ENCODE measurements around the gene HDDC2.

The HDDC2 gene

GRCh38 chr6:125340175-125340835, 38.5 kb upstream of the HDDC2 start:
- no peaks in the 10 kb centered on the region for H3K9me3 ChIP-seq
- H3K4me3 ChIP-seq (ENCODE audit: low read depth, low read length), result no peak overlapping the region
- no peaks in the 10 kb centered on the region for H3K4me1 ChIP-seq
- no peaks in the 10 kb centered on the region for H3K27me3 ChIP-seq
- no peak for DNase-seq
- no peak for TF ChIP-seq CTCF (IDR thresholded peaks at IDR 0.05; ENCODE audit: low read depth, low read length)
- H3K36me3 ChIP-seq, result no peaks in the 10 kb centered on the region

- Histone ChIP-seq H3K4me3 (ENCODE audit: low read depth, low read length) (no peak overlapping the region), H3K4me1 (no peaks in the 10 kb centered on the region), H3K36me3 (no peaks in the 10 kb centered on the region), H3K9me3 (no peaks in the 10 kb centered on the region), H3K27me3 (no peaks in the 10 kb centered on the region)
- DNase-seq, result no peak
- no peak for TF ChIP-seq CTCF (IDR thresholded peaks at IDR 0.05; ENCODE audit: low read depth, low read length)
Measured at GRCh38 chr6:125339653-125340052, 37.9 kb upstream of the HDDC2 start.

- H3K4me1 ChIP-seq, result no peaks in the 10 kb centered on the region
- no peaks in the 10 kb centered on the region for H3K9me3 ChIP-seq
- no peak for DNase-seq
- H3K4me3 ChIP-seq (ENCODE audit: low read depth, low read length), result no peak overlapping the region
- no peak for TF ChIP-seq CTCF (IDR thresholded peaks at IDR 0.05; ENCODE audit: low read depth, low read length)
- H3K36me3 ChIP-seq, result no peaks in the 10 kb centered on the region
- peaks cover under 1% of the 10 kb centered on the region; the same call in 1 of the 2 replicates for H3K27me3 ChIP-seq
Measured at GRCh38 chr6:125338381-125338780, 36.6 kb upstream of the HDDC2 start.

- Histone ChIP-seq H3K27me3 (peaks cover 3% of the 10 kb centered on the region; the same call in 1 of the 2 replicates), H3K4me3 (ENCODE audit: low read depth, low read length) (no peak overlapping the region), H3K9me3 (no peaks in the 10 kb centered on the region), H3K4me1 (no peaks in the 10 kb centered on the region), H3K36me3 (no peaks in the 10 kb centered on the region)
- TF ChIP-seq CTCF (IDR thresholded peaks at IDR 0.05; ENCODE audit: low read depth, low read length), result no peak
- DNase-seq, result no peak
Measured at GRCh38 chr6:125337706-125338105, 35.9 kb upstream of the HDDC2 start.

GRCh38 chr6:125332664-125333063, 30.9 kb upstream of the HDDC2 start:
- H3K4me3 ChIP-seq (ENCODE audit: low read depth, low read length), result no peak overlapping the region
- TF ChIP-seq CTCF (IDR thresholded peaks at IDR 0.05; ENCODE audit: low read depth, low read length), result no peak
- peaks cover 5% of the 10 kb centered on the region for H3K27me3 ChIP-seq
- no peaks in the 10 kb centered on the region for H3K4me1 ChIP-seq
- H3K9me3 ChIP-seq, result no peaks in the 10 kb centered on the region
- DNase-seq, result no peak
- no peaks in the 10 kb centered on the region for H3K36me3 ChIP-seq

- no peaks in the 10 kb centered on the region for H3K9me3 ChIP-seq
- H3K27me3 ChIP-seq, result peaks cover 2% of the 10 kb centered on the region; the same call in 1 of the 2 replicates
- DNase-seq, result no peak
- H3K4me3 ChIP-seq (ENCODE audit: low read depth, low read length), result no peak overlapping the region
- no peak for TF ChIP-seq CTCF (IDR thresholded peaks at IDR 0.05; ENCODE audit: low read depth, low read length)
- no peaks in the 10 kb centered on the region for H3K4me1 ChIP-seq
- H3K36me3 ChIP-seq, result no peaks in the 10 kb centered on the region
Measured at GRCh38 chr6:125325586-125325985, 23.8 kb upstream of the HDDC2 start.

All from BE2C (cell line).